ENCODE measurements around the gene DLK1. TPM values are rescaled to one million over a fixed set of nuclear protein-coding genes. Genes with fewer than 3 reads are reported as not detected.

The DLK1 gene
- total and polyA plus RNA-seq, 2 donors from 2014 or later = 0.17 TPM; not detected in 1

DNA sequence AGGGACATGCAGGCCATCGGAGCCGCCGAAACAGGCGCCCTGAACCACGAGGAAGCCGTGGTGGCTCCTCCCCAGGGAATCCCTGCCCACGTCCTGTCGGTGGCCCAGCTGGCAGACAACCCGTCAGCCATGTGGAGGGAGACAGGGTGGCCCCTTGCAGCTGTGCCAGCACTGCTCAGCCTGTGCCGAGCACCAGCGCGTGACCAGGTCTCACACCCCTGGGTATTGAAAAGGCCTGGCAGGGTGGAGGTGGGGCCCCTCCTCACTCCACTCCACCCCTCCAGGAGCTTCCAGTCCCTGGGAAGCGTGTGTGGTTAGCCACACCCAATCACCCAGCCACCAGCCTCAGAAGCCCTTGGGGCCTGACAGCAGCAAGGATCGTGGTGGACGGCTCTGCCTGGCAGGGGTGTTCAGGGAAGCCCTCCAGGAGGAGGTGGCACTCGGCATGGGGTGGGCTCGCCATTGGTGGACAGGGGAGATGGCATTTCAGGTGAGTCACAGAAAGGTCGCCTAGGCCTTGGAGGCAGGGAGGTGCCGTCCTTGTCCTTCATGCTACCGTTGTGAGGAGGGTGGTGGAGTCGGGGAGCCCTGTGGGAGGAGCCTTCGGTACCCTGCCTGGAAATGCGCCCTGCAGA, 12.3 kb upstream of the DLK1 start:
- Histone ChIP-seq H3K36me3 (ENCODE audit: control insufficient read depth in 2 of 3, insufficient read depth in 3 of 3, low read length in 3 of 3) (no peaks in the 10 kb centered on the region), H3K4me3 (ENCODE audit: low read length in 3 of 3) (no peak overlapping the region), H3K9ac (ENCODE audit: low read length in 3 of 3) (no peak overlapping the region), H3K27me3 (ENCODE audit: control insufficient read depth, insufficient read depth, low read length) (no peaks in the 10 kb centered on the region), H3K9me3 (ENCODE audit: control insufficient read depth in 2 of 3, insufficient read depth in 1 of 3, low read length in 3 of 3) (peaks cover 0 to 6% (median 0%) of the 10 kb centered on the region in 3 donors), H3K4me1 (ENCODE audit: control insufficient read depth in 2 of 3, insufficient read depth in 2 of 3, low read depth in 1 of 3, low read length in 3 of 3) (no peaks in the 10 kb centered on the region), H3K27ac (ENCODE audit: low read depth in 2 of 2, low read length in 2 of 2) (no peak overlapping the region)
- TF ChIP-seq, protein P1, sequence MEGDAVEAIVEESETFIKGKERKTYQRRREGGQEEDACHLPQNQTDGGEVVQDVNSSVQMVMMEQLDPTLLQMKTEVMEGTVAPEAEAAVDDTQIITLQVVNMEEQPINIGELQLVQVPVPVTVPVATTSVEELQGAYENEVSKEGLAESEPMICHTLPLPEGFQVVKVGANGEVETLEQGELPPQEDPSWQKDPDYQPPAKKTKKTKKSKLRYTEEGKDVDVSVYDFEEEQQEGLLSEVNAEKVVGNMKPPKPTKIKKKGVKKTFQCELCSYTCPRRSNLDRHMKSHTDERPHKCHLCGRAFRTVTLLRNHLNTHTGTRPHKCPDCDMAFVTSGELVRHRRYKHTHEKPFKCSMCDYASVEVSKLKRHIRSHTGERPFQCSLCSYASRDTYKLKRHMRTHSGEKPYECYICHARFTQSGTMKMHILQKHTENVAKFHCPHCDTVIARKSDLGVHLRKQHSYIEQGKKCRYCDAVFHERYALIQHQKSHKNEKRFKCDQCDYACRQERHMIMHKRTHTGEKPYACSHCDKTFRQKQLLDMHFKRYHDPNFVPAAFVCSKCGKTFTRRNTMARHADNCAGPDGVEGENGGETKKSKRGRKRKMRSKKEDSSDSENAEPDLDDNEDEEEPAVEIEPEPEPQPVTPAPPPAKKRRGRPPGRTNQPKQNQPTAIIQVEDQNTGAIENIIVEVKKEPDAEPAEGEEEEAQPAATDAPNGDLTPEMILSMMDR (IDR thresholded peaks at IDR 0.05; ENCODE audit: borderline replicate concordance, extremely low read depth, insufficient read depth) = no peak
- DNase-seq (no peak), FAIRE-seq (no peak)
- intact Hi-C loops (cut with DNase I) = no loop called here

- Histone ChIP-seq H3K4me3 (ENCODE audit: low read length in 3 of 3) (no peak overlapping the region), H3K27ac (ENCODE audit: low read depth in 2 of 2, low read length in 2 of 2) (no peak overlapping the region), H3K9me3 (ENCODE audit: control insufficient read depth in 2 of 3, insufficient read depth in 1 of 3, low read length in 3 of 3) (peaks cover 0 to 6% (median 0%) of the 10 kb centered on the region in 3 donors), H3K36me3 (ENCODE audit: control insufficient read depth in 2 of 3, insufficient read depth in 3 of 3, low read length in 3 of 3) (no peaks in the 10 kb centered on the region), H3K9ac (ENCODE audit: low read length in 3 of 3) (no peak overlapping the region), H3K27me3 (ENCODE audit: control insufficient read depth, insufficient read depth, low read length) (no peaks in the 10 kb centered on the region), H3K4me1 (ENCODE audit: control insufficient read depth in 2 of 3, insufficient read depth in 2 of 3, low read depth in 1 of 3, low read length in 3 of 3) (no peaks in the 10 kb centered on the region)
- TF ChIP-seq, protein P1 (IDR thresholded peaks at IDR 0.05; ENCODE audit: borderline replicate concordance, extremely low read depth, insufficient read depth) = no peak
- no peak for DNase-seq
- no peak for FAIRE-seq
- intact Hi-C loops (cut with DNase I) = no loop called here
Measured at GRCh38 chr14:100715332-100715731, 11.4 kb upstream of the DLK1 start.

- H3K4me1 ChIP-seq (ENCODE audit: control insufficient read depth in 2 of 3, insufficient read depth in 2 of 3, low read depth in 1 of 3, low read length in 3 of 3) = no peaks in the 10 kb centered on the region
- no peaks in the 10 kb centered on the region for H3K27me3 ChIP-seq (ENCODE audit: control insufficient read depth, insufficient read depth, low read length)
- H3K4me3 ChIP-seq (ENCODE audit: low read length in 3 of 3) = no peak overlapping the region
- peaks cover 0 to 6% (median 0%) of the 10 kb centered on the region in 3 donors for H3K9me3 ChIP-seq (ENCODE audit: control insufficient read depth in 2 of 3, insufficient read depth in 1 of 3, low read length in 3 of 3)
- FAIRE-seq = no peak
- intact Hi-C loops (cut with DNase I) = no loop called here
- no peaks in the 10 kb centered on the region for H3K36me3 ChIP-seq (ENCODE audit: control insufficient read depth in 2 of 3, insufficient read depth in 3 of 3, low read length in 3 of 3)
- no peak overlapping the region for H3K27ac ChIP-seq (ENCODE audit: low read depth in 2 of 2, low read length in 2 of 2)
- no peak overlapping the region for H3K9ac ChIP-seq (ENCODE audit: low read length in 3 of 3)
- DNase-seq = no peak
- TF ChIP-seq, protein P1 (IDR thresholded peaks at IDR 0.05; ENCODE audit: borderline replicate concordance, extremely low read depth, insufficient read depth) = no peak
Measured at GRCh38 chr14:100715803-100716202, 10.9 kb upstream of the DLK1 start.

- H3K4me3 ChIP-seq (ENCODE audit: low read length in 3 of 3) = no peak overlapping the region
- H3K36me3 ChIP-seq (ENCODE audit: control insufficient read depth in 2 of 3, insufficient read depth in 3 of 3, low read length in 3 of 3) = no peaks in the 10 kb centered on the region
- FAIRE-seq = no peak
- H3K27me3 ChIP-seq (ENCODE audit: control insufficient read depth, insufficient read depth, low read length) = no peaks in the 10 kb centered on the region
- no peak overlapping the region for H3K9ac ChIP-seq (ENCODE audit: low read length in 3 of 3)
- DNase-seq = no peak
- no peak overlapping the region for H3K27ac ChIP-seq (ENCODE audit: low read depth in 2 of 2, low read length in 2 of 2)
- TF ChIP-seq, protein P1 (IDR thresholded peaks at IDR 0.05; ENCODE audit: borderline replicate concordance, extremely low read depth, insufficient read depth) = no peak
- H3K4me1 ChIP-seq (ENCODE audit: control insufficient read depth in 2 of 3, insufficient read depth in 2 of 3, low read depth in 1 of 3, low read length in 3 of 3) = no peaks in the 10 kb centered on the region
- H3K9me3 ChIP-seq (ENCODE audit: control insufficient read depth in 2 of 3, insufficient read depth in 1 of 3, low read length in 3 of 3) = peaks cover 0 to 6% (median 0%) of the 10 kb centered on the region in 3 donors
- intact Hi-C loops (cut with DNase I) = no loop called here
Measured at GRCh38 chr14:100717386-100717785, 9.3 kb upstream of the DLK1 start.

All from kidney (tissue), 14 donors.